Suppressor macrophage (primary cell): ENCODE measurements around the gene FIBCD1.
A peak's percentile ranks its signal among the peaks of the same experiment; 100 is the strongest.

Experiments used
- DNase-seq, 4 experiments: peaks; one replicate each; pipeline ENCODE4 v3.0.0-alpha.2; 2020 to 2022

FIBCD1 gene

GRCh38 chr9:130877300-130877699 lies 61.7 kb downstream of the FIBCD1 start:
- DNase-seq: no peak

- DNase-seq: no peak
Measured at GRCh38 chr9:130874783-130875182, 64.3 kb downstream of the FIBCD1 start.

GRCh38 chr9:130873966-130874365 lies 65.1 kb downstream of the FIBCD1 start:
- no peak for DNase-seq

- DNase-seq: no peak
Measured at GRCh38 chr9:130872912-130873503, 66.0 kb downstream of the FIBCD1 start.

- no peak for DNase-seq
Measured at GRCh38 chr9:130872508-130872907, 66.5 kb downstream of the FIBCD1 start.

GRCh38 chr9:130872093-130872492 lies 67.0 kb downstream of the FIBCD1 start:
- no peak for DNase-seq

GRCh38 chr9:130871395-130872062 lies 67.5 kb downstream of the FIBCD1 start:
- DNase-seq: no peak

- DNase-seq: no peak
Measured at GRCh38 chr9:130870491-130871381, 68.3 kb downstream of the FIBCD1 start.

GRCh38 chr9:130869250-130869649 lies 69.8 kb downstream of the FIBCD1 start:
- no peak for DNase-seq

GRCh38 chr9:130868230-130868629 lies 70.8 kb downstream of the FIBCD1 start:
- no peak for DNase-seq

GRCh38 chr9:130867556-130867955 lies 71.5 kb downstream of the FIBCD1 start:
- no peak for DNase-seq

- DNase-seq: peak; percentile 81 to 89 (median 84)
Measured at GRCh38 chr9:130866474-130866965, 72.5 kb downstream of the FIBCD1 start.

- DNase-seq: no peak
Measured at GRCh38 chr9:130865921-130866320, 73.1 kb downstream of the FIBCD1 start.

- no peak for DNase-seq
Measured at GRCh38 chr9:130864541-130864940, 74.5 kb downstream of the FIBCD1 start.

GRCh38 chr9:130862747-130863146 lies 76.3 kb downstream of the FIBCD1 start:
- no peak for DNase-seq

GRCh38 chr9:130862217-130862616 lies 76.8 kb downstream of the FIBCD1 start:
- no peak for DNase-seq

- no peak for DNase-seq
Measured at GRCh38 chr9:130861372-130862180, 77.5 kb downstream of the FIBCD1 start.

- peak; percentile 24 to 47 (median 32) for DNase-seq
Measured at GRCh38 chr9:130860458-130861316, 78.4 kb downstream of the FIBCD1 start.

GRCh38 chr9:130858739-130859705 lies 80.0 kb downstream of the FIBCD1 start:
- DNase-seq: no peak
